NB4 (cell line): ENCODE measurements around the gene DESI1.

Experiments used
- CTCF ChIP-seq: IDR thresholded peaks from one replicate; pipeline ENCODE4 v1.5.1; 2012; ENCODE audit warnings: low read depth, low read length
- MAX ChIP-seq: IDR thresholded peaks from 2 replicates; pipeline ENCODE4 v1.6.1; 2011; ENCODE audit warnings: low read depth, low read length

- TF ChIP-seq CTCF (no peak), MAX (no peak)
Measured at GRCh38 chr22:41595703-41596102, 25.1 kb downstream of the DESI1 start.
